ENCODE data around the gene CPLANE1. TPM values are rescaled to one million over a fixed set of nuclear protein-coding genes. Genes with fewer than 3 reads are reported as not detected.

The CPLANE1 gene
- total and polyA plus RNA-seq, 10 of the 15 experiments (the other 5 are each of a cell fraction or from before 2014, with no cell fraction given), result 1.7 to 14.8 (median 6.7) TPM

DNA sequence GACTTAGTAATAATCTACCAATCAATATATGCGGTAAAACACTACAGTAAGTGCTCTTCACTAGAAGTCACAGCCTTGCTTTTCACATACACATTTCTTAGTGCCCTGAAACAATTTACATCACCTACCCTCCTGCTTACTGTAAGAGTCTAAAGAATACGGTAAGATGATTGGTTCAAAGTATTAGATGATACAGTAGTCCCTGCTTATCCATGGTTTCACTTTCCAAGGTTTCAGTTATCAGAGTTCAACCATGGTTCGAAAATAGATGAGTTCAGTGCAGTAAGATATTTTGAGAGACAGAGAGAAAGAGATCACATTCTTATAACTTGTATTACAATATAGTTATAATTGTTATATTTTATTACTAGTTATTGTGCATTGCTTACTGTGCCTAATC, 83.0 kb downstream of the CPLANE1 start:
- DNase-seq (ENCODE audit: low read depth, low spot score) (no peak), ATAC-seq (no peak), FAIRE-seq (no peak)
- H3K9me3 ChIP-seq (replicated peaks; ENCODE audit: control insufficient read depth, insufficient read depth, low read length), result no peaks in the 10 kb centered on the region
- H2AFZ ChIP-seq (ENCODE audit: control insufficient read depth, low read depth, low read length), result no peak overlapping the region
- POLR2A ChIA-PET, result no interaction called here
- SMC1A ChIA-PET (ENCODE audit: uncharacterized antibody, unreplicated experiment), result interaction anchor here (0.6 kb wide), 1 partner anchor 82 kb away, joined by 3 read pairs; no protein-coding TSS in a partner anchor
- peaks cover 0 to 8% of the 10 kb centered on the region in 2 experiments; a peak in 3 of 4 replicates for H3K36me3 ChIP-seq (ENCODE audit: control insufficient read depth in 2 of 2, insufficient read depth in 2 of 2, low read length in 1 of 2)
- no peak overlapping the region for H3K4me2 ChIP-seq (ENCODE audit: control insufficient read depth, insufficient read depth)
- no peak overlapping the region for H3K27ac ChIP-seq (ENCODE audit: control insufficient read depth, insufficient read depth)
- H3K4me3 ChIP-seq, result no peak overlapping the region
- no peaks in the 10 kb centered on the region for H3K4me1 ChIP-seq (ENCODE audit: control insufficient read depth, insufficient read depth, low read length)
- intact Hi-C loops (cut with micrococcal nuclease; ENCODE audit: unreplicated experiment), result no loop called here
- TF ChIP-seq ESRRA (IDR thresholded peaks at IDR 0.05; ENCODE audit: low read length), result no peak
- TF ChIP-seq SMARCA5 (IDR thresholded peaks at IDR 0.05), result no peak
- TF ChIP-seq BACH1 (IDR thresholded peaks at IDR 0.05; ENCODE audit: borderline replicate concordance), result no peak
- no peak for TF ChIP-seq RUNX3 (IDR thresholded peaks at IDR 0.05; ENCODE audit: low read length)
- no peak for TF ChIP-seq ZNF207 (IDR thresholded peaks at IDR 0.05; ENCODE audit: borderline replicate concordance)
- TF ChIP-seq E4F1 (IDR thresholded peaks at IDR 0.05; ENCODE audit: borderline replicate concordance, partially characterized antibody), result no peak
- TF ChIP-seq LARP7 (IDR thresholded peaks at IDR 0.05), result no peak
- TF ChIP-seq SMC3 (IDR thresholded peaks at IDR 0.05; ENCODE audit: borderline replicate concordance, low read length), result no peak
- TF ChIP-seq NR2C1 (IDR thresholded peaks at IDR 0.05), result no peak
- TF ChIP-seq RAD51 (IDR thresholded peaks at IDR 0.05), result no peak
- TF ChIP-seq ZBED1 (IDR thresholded peaks at IDR 0.05; ENCODE audit: borderline replicate concordance), result no peak
- TF ChIP-seq HCFC1 (IDR thresholded peaks at IDR 0.05; ENCODE audit: low read length), result no peak
- TF ChIP-seq JUND (IDR thresholded peaks at IDR 0.05; ENCODE audit: low read depth, low read length), result no peak
- no peak for TF ChIP-seq BRCA1 (IDR thresholded peaks at IDR 0.05; ENCODE audit: low read depth, low read length)
- TF ChIP-seq, protein P1, sequence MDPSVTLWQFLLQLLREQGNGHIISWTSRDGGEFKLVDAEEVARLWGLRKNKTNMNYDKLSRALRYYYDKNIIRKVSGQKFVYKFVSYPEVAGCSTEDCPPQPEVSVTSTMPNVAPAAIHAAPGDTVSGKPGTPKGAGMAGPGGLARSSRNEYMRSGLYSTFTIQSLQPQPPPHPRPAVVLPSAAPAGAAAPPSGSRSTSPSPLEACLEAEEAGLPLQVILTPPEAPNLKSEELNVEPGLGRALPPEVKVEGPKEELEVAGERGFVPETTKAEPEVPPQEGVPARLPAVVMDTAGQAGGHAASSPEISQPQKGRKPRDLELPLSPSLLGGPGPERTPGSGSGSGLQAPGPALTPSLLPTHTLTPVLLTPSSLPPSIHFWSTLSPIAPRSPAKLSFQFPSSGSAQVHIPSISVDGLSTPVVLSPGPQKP (IDR thresholded peaks at IDR 0.05; ENCODE audit: low read depth, low read length), result no peak
- TF ChIP-seq EP300 (IDR thresholded peaks at IDR 0.05; ENCODE audit: borderline replicate concordance in 1 of 2, control insufficient read depth in 1 of 2, low read depth in 2 of 2, low read length in 2 of 2), result no peak
- TF ChIP-seq, protein P2, sequence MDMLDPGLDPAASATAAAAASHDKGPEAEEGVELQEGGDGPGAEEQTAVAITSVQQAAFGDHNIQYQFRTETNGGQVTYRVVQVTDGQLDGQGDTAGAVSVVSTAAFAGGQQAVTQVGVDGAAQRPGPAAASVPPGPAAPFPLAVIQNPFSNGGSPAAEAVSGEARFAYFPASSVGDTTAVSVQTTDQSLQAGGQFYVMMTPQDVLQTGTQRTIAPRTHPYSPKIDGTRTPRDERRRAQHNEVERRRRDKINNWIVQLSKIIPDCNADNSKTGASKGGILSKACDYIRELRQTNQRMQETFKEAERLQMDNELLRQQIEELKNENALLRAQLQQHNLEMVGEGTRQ (IDR thresholded peaks at IDR 0.05; ENCODE audit: borderline replicate concordance, low read depth, low read length), result no peak
- no peak for TF ChIP-seq BMI1 (IDR thresholded peaks at IDR 0.05; ENCODE audit: borderline replicate concordance)
- TF ChIP-seq ZNF24 (IDR thresholded peaks at IDR 0.05), result no peak
- TF ChIP-seq IKZF1 (conservative IDR thresholded peaks at IDR 0.05), result no peak
- RAD21 ChIA-PET (ENCODE audit: unreplicated experiment), result no interaction called here
- CTCF ChIA-PET, result interaction anchor here (1.5 kb wide), 1 partner anchor 12 kb away, joined by 4 read pairs; no protein-coding TSS in a partner anchor
- no peaks in the 10 kb centered on the region for H3K27me3 ChIP-seq (replicated peaks in 1 of 2; ENCODE audit: control insufficient read depth in 2 of 2, insufficient read depth in 2 of 2, low read length in 1 of 2)
- no peak overlapping the region for H3K9ac ChIP-seq (ENCODE audit: control insufficient read depth, insufficient read depth, low read length)
- WGBS (ENCODE audit: insufficient coverage, insufficient replicate concordance, low lambda C conversion rate, missing lambda C conversion rate), result 93% methylated on average over 3 of the region's 3 CpGs
- no peaks in the 10 kb centered on the region for H4K20me1 ChIP-seq (ENCODE audit: control insufficient read depth, insufficient read depth)
- in situ Hi-C loops (cut with MboI), result no loop called here
- BruUV-seq (replicated peaks), result no TSS peak
- no peaks in the 10 kb centered on the region for H3K79me2 ChIP-seq (ENCODE audit: control insufficient read depth, insufficient read depth, low read length)
